AG04450 (cell line): ENCODE results near the gene FAF1. TPM values are rescaled to one million over a fixed set of nuclear protein-coding genes. Genes with fewer than 3 reads are reported as not detected.
"Not testable (repeated sequence)": the region's sequence is repeated elsewhere in the genome, so short reads cannot be mapped to it uniquely, and the experiment has no call there.

Source experiments
- CTCF ChIA-PET: fragments of 300-600, 350-600 bp; formaldehyde crosslinking; extraction: SDS; loops from one replicate; lab custom pipeline; 2022; ENCODE audit warnings: antibody characterized with exemption, inconsistent platforms; lab: Charles Lee
- POLR2A ChIA-PET: fragments of 350-600 bp; formaldehyde crosslinking; extraction: SDS; loops from one replicate; lab custom pipeline; 2021; ENCODE audit warnings: antibody characterized with exemption, inconsistent platforms; lab: Yijun Ruan, JAX
- DNase-seq: peaks from one replicate; pipeline ENCODE4 v3.0.0-alpha.2; 2011; ENCODE audit warnings: low read depth, low spot score
- H3K27ac ChIP-seq: one replicate; pipeline ENCODE4 v1.5.1; 2012; ENCODE audit warnings: low read depth, low read length, control low read depth
- H3K27me3 ChIP-seq: one replicate; pipeline ENCODE4 v1.6.0; 2012; ENCODE audit warnings: low read length; ENCODE audit not compliant: control insufficient read depth, insufficient read depth
- H3K4me3 ChIP-seq: 2 replicates; pipeline ENCODE4 v1.5.1; 2011; ENCODE audit warnings: mild to moderate bottlenecking, low read depth, low read length, control low read depth
- H3K9me3 ChIP-seq: 2 replicates; pipeline ENCODE4 v1.5.1; 2012; ENCODE audit warnings: low read length; ENCODE audit not compliant: control insufficient read depth, insufficient read depth
- CTCF ChIP-seq: IDR thresholded peaks from 2 replicates; pipeline ENCODE4 v1.5.1; 2011; ENCODE audit warnings: low read depth, low read length, control low read depth, inconsistent platforms
- polyA plus RNA-seq: library from polyadenylated mRNA; depleted of rRNA; stranded (reverse); fragments of >200 nt; gene quantifications from 2 replicates; pipeline ENCODE4 v1.2.3, GENCODE V29; 2011

FAF1 gene
- polyA plus RNA-seq, 1 experiment: 37.9 TPM

DNA sequence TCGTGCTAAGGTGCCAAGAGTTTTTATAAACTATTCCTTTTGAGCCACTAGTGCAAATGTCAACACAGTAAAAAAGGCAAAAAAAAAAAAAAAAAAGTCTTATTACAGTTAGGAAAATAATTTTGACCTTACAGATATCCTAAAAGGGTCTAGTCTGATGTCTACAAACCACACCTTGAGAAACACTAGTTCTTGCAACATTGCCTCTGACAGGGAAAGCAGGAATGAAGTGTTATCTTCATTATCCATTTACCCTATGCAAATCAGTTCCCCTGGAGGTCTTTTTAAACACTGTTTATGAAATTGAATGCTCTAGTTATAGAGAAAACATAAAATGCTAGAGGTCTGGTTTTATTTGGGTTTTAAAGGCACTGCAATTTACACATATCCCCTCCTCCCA lies 421.6 kb downstream of the FAF1 start:
- Histone ChIP-seq H3K4me3 (no peak overlapping the region), H3K27me3 (no peaks in the 10 kb centered on the region), H3K27ac (no peak overlapping the region), H3K9me3 (no peaks in the 10 kb centered on the region)
- POLR2A ChIA-PET: no interaction called here
- no peak for TF ChIP-seq CTCF
- no peak for DNase-seq
- CTCF ChIA-PET: no interaction called here

DNA sequence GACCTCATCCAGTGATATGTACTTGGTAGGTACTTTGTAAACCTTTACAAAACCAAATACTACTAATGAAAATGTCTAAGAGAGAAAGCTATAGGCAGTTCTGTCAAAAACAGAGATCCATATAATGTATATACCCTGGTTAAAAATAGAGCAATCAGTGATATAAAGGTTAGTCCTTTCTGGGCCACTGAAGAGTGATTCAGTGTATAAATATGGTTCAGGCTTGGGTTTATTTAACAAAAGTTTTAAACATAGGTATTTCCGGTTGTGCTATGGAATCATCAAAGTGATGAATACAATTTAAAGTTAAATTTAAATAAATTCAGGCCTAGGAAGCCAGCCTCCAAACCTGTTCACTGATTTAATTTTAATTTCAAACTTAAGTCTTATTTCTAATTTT lies 428.5 kb downstream of the FAF1 start:
- Histone ChIP-seq H3K9me3 (no peaks in the 10 kb centered on the region; the same call in 1 of the 2 replicates), H3K27ac (no peak overlapping the region), H3K27me3 (no peaks in the 10 kb centered on the region), H3K4me3 (no peak overlapping the region)
- no peak for TF ChIP-seq CTCF
- no peak for DNase-seq
- CTCF ChIA-PET: no interaction called here
- POLR2A ChIA-PET: no interaction called here

GRCh38 chr1:50531027-50531426 lies 429.0 kb downstream of the FAF1 start:
- ChIA-PET CTCF (no interaction called here), POLR2A (interaction anchor here (1.1 kb wide), 1 partner anchor 21 kb away, joined by 3 read pairs; no protein-coding TSS in a partner anchor)
- H3K9me3 ChIP-seq: no peaks in the 10 kb centered on the region; the same call in 1 of the 2 replicates
- TF ChIP-seq CTCF: no peak
- no peak overlapping the region for H3K27ac ChIP-seq
- H3K4me3 ChIP-seq: no peak overlapping the region
- no peak for DNase-seq
- H3K27me3 ChIP-seq: no peaks in the 10 kb centered on the region

GRCh38 chr1:50529510-50529909 lies 430.6 kb downstream of the FAF1 start:
- Histone ChIP-seq H3K27me3 (no peaks in the 10 kb centered on the region), H3K4me3 (no peak overlapping the region), H3K9me3 (no peaks in the 10 kb centered on the region; the same call in 1 of the 2 replicates), H3K27ac (no peak overlapping the region)
- ChIA-PET POLR2A (no interaction called here), CTCF (no interaction called here)
- TF ChIP-seq CTCF: no peak
- no peak for DNase-seq

DNA sequence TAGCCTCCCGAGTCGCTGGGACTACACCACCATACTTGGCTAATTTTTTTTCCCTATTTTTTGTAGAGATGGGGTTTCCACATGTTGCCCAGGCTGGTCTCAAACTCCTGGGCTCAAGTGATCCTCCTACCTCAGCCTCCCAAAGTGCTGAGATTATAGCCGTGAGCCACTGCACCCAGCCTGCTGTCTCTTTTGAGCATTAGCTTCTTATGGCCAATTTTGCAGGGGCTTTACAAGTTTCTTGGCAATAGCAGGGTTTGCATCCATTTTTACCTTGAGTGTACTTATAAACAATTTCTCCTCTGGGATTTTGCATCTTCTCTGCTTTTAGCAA lies 432.1 kb downstream of the FAF1 start:
- CTCF ChIA-PET, H3K27me3 ChIP-seq, H3K9me3 ChIP-seq, H3K4me3 ChIP-seq, H3K27ac ChIP-seq, POLR2A ChIA-PET, DNase-seq: not testable (repeated sequence)
